HG02798 (cell line): ENCODE data around the gene PTPN23.
"Not testable (repeated sequence)": the region's sequence is repeated elsewhere in the genome, so short reads cannot be mapped to it uniquely, and the experiment has no call there.

Experiments
- ATAC-seq: cut with Tn5 transposase; IDR thresholded peaks from one replicate; pipeline ENCODE4 v1.9.1; 2021; ENCODE audit warnings: mild to moderate bottlenecking; ENCODE audit not compliant: unreplicated experiment, poor library complexity

The PTPN23 gene

DNA sequence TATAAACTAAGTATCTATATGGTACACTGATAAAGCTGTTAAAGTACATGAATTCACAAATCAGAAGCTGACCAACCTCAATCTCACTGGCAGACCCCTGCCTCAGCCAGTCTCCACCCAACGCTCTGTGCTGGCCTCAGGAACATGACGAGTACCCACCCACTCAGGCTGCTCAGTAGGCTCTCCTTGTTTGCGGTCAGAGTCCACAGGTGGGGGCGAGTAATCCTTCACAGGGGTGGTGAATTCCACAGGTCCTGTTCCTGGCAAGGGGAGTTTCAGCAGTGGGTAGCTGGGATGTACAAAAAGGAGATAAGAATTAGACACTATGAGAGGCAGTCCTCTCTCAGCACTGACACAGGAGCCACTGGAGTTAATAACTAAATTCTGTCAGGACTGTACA lies 54.0 kb downstream of the PTPN23 start:
- no peak for ATAC-seq

DNA sequence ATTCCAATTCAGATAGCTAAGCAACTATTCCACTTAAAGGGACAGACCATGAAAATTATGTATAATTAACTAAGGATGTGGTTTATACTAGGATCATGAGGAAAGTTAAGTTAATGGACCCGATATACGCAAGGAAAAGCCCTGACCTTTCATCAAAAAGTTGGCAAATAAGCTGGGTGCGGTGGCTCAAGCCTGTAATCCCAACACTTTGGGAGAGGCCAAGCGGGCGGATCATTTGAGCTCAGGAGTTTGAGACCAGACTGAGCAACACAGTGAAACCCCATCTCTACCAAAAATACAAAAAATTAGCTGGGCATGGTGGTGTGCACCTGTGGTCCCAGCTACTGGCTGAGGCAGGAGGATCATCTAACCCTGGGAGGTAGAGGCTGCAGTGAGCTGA lies 55.4 kb downstream of the PTPN23 start:
- ATAC-seq, result no peak

DNA sequence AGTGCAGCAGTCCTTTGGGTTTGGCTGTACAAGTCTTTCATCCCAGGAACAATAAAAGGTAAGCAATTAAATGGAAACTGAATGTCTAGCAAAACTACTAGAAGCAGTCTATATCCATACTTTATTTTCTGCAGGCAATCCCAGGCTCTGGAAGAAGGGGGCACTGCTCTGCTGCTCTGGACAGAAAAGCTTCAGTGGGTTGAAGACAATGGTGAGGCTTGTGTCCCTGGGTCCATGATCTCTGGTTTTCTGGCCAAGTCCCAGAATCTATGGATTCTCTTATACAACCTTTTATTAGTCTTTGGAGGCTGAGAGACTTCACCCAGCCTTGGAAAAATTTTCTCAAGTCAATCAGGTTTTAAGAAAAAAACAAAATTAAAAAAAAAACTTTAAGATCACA lies 59.3 kb downstream of the PTPN23 start:
- ATAC-seq, result no peak

GRCh38 chr3:47441796-47442551 lies 61.2 kb downstream of the PTPN23 start:
- no peak for ATAC-seq

DNA sequence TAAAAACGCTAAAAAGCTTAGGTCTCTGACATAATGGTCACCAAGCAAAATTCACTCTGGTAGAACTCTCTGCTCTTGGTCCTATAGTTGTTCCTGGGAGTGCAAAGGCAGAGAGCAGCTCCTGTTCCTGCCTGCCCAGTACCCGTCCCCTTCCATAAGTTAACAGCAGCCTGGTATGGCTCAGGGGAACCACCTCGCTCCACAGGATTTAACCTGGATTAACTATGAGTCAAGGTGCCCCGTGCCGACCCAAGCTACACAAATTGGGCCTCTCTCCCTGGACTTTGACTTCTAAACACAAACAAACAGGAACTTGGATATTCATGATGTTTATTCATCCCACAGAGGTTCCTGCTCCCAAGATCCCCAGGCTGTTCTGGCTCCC lies 62.8 kb downstream of the PTPN23 start:
- no peak for ATAC-seq

- no peak for ATAC-seq
Measured at GRCh38 chr3:47444103-47444502, 63.3 kb downstream of the PTPN23 start.

DNA sequence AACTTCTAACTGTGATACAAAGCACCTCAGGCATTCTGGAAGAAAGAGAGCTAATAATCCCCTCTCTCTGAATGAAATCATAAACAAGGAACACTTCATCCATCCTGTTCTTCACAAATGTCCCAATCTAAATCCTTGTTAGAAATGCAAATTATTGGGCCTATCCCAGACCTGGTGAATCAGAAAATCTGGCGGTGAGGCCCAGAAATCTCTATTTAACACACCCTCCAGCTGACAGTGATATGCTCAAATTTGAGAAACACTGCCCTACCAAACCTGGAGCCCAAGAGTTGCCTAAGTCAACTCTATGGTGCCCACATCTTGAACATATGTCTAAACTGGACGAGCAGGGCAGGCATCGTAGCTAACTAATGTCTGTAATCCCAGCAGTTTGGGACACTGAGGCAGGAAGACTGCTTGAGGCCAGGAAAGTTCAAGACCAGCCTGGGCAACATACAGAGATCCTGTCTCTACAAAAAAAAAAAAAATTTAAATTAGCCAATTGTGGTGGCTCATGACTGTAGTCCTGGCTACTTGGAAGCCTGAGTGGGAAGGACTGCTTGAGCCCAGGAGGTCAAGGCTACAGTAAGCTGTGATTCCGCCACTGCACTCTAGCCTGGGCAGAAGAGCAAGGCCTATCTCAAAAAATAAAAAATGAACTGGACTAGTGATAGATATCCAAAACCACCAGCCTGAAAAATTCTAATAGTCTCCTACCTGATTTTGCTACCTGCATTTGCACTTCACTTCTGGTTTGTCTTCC lies 71.8 kb downstream of the PTPN23 start:
- no peak for ATAC-seq

- ATAC-seq, result no peak
Measured at GRCh38 chr3:47455806-47456452, 75.1 kb downstream of the PTPN23 start.

GRCh38 chr3:47456984-47457383 lies 76.2 kb downstream of the PTPN23 start:
- ATAC-seq, result no peak

GRCh38 chr3:47459534-47460085 lies 78.8 kb downstream of the PTPN23 start:
- ATAC-seq, result not testable (repeated sequence)
